ENCODE data around the gene SH3PXD2A.

DNA sequence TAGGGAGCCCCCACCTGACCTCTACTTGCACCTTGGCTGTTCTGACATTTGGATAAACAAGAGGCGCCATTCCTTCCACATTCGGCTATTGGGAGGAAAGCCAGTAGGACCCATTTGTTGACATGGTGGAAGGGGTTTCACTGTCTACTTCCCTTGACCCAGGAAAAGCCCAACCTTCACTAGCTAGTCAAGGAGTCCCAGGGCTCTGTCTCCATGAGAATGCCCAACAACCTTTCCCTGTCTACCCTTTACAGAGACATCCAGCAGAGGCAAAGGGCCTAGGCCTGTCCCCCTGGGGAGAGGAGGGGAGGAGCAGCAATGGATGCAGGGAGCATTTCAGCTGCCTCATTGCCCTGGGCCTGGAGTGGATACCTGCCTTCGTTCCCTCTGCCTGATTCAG lies 225.8 kb downstream of the SH3PXD2A start:
- TF ChIP-seq, protein P1, sequence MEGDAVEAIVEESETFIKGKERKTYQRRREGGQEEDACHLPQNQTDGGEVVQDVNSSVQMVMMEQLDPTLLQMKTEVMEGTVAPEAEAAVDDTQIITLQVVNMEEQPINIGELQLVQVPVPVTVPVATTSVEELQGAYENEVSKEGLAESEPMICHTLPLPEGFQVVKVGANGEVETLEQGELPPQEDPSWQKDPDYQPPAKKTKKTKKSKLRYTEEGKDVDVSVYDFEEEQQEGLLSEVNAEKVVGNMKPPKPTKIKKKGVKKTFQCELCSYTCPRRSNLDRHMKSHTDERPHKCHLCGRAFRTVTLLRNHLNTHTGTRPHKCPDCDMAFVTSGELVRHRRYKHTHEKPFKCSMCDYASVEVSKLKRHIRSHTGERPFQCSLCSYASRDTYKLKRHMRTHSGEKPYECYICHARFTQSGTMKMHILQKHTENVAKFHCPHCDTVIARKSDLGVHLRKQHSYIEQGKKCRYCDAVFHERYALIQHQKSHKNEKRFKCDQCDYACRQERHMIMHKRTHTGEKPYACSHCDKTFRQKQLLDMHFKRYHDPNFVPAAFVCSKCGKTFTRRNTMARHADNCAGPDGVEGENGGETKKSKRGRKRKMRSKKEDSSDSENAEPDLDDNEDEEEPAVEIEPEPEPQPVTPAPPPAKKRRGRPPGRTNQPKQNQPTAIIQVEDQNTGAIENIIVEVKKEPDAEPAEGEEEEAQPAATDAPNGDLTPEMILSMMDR (IDR thresholded peaks at IDR 0.05): no peak
- no peak for TF ChIP-seq POLR2A (IDR thresholded peaks at IDR 0.05)
